Measurements from ENCODE around the gene SETD5. TPM values are rescaled to one million over a fixed set of nuclear protein-coding genes. Genes with fewer than 3 reads are reported as not detected.

SETD5 gene
- total RNA-seq, 1 donor from 2014 or later: 233 TPM

GRCh38 chr3:9439331-9439730 is 41.9 kb downstream of the SETD5 start:
- H3K27ac Mint-ChIP-seq: peak overlapping the region; percentile 45
- no peaks in the 10 kb centered on the region for H3K9me3 Mint-ChIP-seq (ENCODE audit: low read depth)
- no peak for DNase-seq (ENCODE audit: low spot score, unreplicated experiment)
- peaks cover 12% of the 10 kb centered on the region for H3K4me1 Mint-ChIP-seq (ENCODE audit: low read depth)
- H3K27me3 Mint-ChIP-seq: no peaks in the 10 kb centered on the region
- TF ChIP-seq, protein P1, sequence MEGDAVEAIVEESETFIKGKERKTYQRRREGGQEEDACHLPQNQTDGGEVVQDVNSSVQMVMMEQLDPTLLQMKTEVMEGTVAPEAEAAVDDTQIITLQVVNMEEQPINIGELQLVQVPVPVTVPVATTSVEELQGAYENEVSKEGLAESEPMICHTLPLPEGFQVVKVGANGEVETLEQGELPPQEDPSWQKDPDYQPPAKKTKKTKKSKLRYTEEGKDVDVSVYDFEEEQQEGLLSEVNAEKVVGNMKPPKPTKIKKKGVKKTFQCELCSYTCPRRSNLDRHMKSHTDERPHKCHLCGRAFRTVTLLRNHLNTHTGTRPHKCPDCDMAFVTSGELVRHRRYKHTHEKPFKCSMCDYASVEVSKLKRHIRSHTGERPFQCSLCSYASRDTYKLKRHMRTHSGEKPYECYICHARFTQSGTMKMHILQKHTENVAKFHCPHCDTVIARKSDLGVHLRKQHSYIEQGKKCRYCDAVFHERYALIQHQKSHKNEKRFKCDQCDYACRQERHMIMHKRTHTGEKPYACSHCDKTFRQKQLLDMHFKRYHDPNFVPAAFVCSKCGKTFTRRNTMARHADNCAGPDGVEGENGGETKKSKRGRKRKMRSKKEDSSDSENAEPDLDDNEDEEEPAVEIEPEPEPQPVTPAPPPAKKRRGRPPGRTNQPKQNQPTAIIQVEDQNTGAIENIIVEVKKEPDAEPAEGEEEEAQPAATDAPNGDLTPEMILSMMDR (IDR thresholded peaks at IDR 0.05; ENCODE audit: unreplicated experiment): no peak
- no peak overlapping the region for H3K4me3 Mint-ChIP-seq (ENCODE audit: low read depth)
- peaks cover 40% of the 10 kb centered on the region for H3K36me3 Mint-ChIP-seq (ENCODE audit: insufficient read depth)

GRCh38 chr3:9441501-9442221 is 44.2 kb downstream of the SETD5 start:
- Mint-ChIP-seq H3K27ac (no peak overlapping the region), H3K9me3 (ENCODE audit: low read depth) (no peaks in the 10 kb centered on the region), H3K4me3 (ENCODE audit: low read depth) (no peak overlapping the region), H3K4me1 (ENCODE audit: low read depth) (peaks cover 12% of the 10 kb centered on the region), H3K36me3 (ENCODE audit: insufficient read depth) (peaks cover 40% of the 10 kb centered on the region), H3K27me3 (no peaks in the 10 kb centered on the region)
- DNase-seq (ENCODE audit: low spot score, unreplicated experiment): no peak
- TF ChIP-seq, protein P1 (IDR thresholded peaks at IDR 0.05; ENCODE audit: unreplicated experiment): no peak

GRCh38 chr3:9448071-9448470 is 50.7 kb downstream of the SETD5 start:
- Mint-ChIP-seq H3K9me3 (ENCODE audit: low read depth) (no peaks in the 10 kb centered on the region), H3K27ac (peak overlapping the region; percentile 62), H3K36me3 (ENCODE audit: insufficient read depth) (peaks cover 42% of the 10 kb centered on the region), H3K4me1 (ENCODE audit: low read depth) (no peaks in the 10 kb centered on the region), H3K4me3 (ENCODE audit: low read depth) (no peak overlapping the region), H3K27me3 (no peaks in the 10 kb centered on the region)
- DNase-seq (ENCODE audit: low spot score, unreplicated experiment): no peak
- TF ChIP-seq, protein P1 (IDR thresholded peaks at IDR 0.05; ENCODE audit: unreplicated experiment): no peak

DNA sequence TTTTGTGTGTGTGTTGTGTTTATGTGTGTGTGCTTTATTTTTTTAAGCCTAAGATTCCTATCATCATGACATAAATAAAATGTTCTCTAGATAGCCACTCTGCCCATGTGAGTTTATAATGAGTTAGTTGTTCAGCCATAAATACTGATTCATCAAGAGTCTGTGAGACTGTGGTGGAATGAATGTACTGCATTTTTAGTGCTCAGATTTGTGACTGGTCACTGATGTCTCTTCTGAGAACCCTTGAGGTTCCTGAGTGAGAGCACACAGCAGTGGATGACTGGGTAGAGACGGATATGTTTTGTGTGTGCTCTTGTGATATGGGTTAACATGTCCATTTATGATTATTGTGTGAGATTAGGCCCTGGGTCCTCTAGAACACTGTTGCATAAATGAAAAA is 51.2 kb downstream of the SETD5 start:
- H3K4me3 Mint-ChIP-seq (ENCODE audit: low read depth): no peak overlapping the region
- TF ChIP-seq, protein P1 (IDR thresholded peaks at IDR 0.05; ENCODE audit: unreplicated experiment): no peak
- no peaks in the 10 kb centered on the region for H3K27me3 Mint-ChIP-seq
- H3K4me1 Mint-ChIP-seq (ENCODE audit: low read depth): no peaks in the 10 kb centered on the region
- no peak for DNase-seq (ENCODE audit: low spot score, unreplicated experiment)
- peaks cover 39% of the 10 kb centered on the region for H3K36me3 Mint-ChIP-seq (ENCODE audit: insufficient read depth)
- H3K9me3 Mint-ChIP-seq (ENCODE audit: low read depth): no peaks in the 10 kb centered on the region
- H3K27ac Mint-ChIP-seq: no peak overlapping the region

GRCh38 chr3:9450126-9450525 is 52.7 kb downstream of the SETD5 start:
- H3K27me3 Mint-ChIP-seq: no peaks in the 10 kb centered on the region
- peaks cover 35% of the 10 kb centered on the region for H3K36me3 Mint-ChIP-seq (ENCODE audit: insufficient read depth)
- TF ChIP-seq, protein P1 (IDR thresholded peaks at IDR 0.05; ENCODE audit: unreplicated experiment): no peak
- H3K27ac Mint-ChIP-seq: peak overlapping the region; percentile 67
- no peak for DNase-seq (ENCODE audit: low spot score, unreplicated experiment)
- H3K4me1 Mint-ChIP-seq (ENCODE audit: low read depth): no peaks in the 10 kb centered on the region
- no peak overlapping the region for H3K4me3 Mint-ChIP-seq (ENCODE audit: low read depth)
- H3K9me3 Mint-ChIP-seq (ENCODE audit: low read depth): no peaks in the 10 kb centered on the region

Measured in progenitor cell of endocrine pancreas (in vitro differentiated cells).